Limb (tissue), 2 donors: ENCODE results near the gene USP4.
A peak's percentile ranks its signal among the peaks of the same experiment; 100 is the strongest.
"Not testable (repeated sequence)": the region's sequence is repeated elsewhere in the genome, so short reads cannot be mapped to it uniquely, and the experiment has no call there.

Experiments
- DNase-seq, 2 donors: peaks; one replicate each; pipeline ENCODE4 v3.0.0-alpha.2; 2016; ENCODE audit errors: extremely low spot score in 2 of 2

The USP4 gene

DNA sequence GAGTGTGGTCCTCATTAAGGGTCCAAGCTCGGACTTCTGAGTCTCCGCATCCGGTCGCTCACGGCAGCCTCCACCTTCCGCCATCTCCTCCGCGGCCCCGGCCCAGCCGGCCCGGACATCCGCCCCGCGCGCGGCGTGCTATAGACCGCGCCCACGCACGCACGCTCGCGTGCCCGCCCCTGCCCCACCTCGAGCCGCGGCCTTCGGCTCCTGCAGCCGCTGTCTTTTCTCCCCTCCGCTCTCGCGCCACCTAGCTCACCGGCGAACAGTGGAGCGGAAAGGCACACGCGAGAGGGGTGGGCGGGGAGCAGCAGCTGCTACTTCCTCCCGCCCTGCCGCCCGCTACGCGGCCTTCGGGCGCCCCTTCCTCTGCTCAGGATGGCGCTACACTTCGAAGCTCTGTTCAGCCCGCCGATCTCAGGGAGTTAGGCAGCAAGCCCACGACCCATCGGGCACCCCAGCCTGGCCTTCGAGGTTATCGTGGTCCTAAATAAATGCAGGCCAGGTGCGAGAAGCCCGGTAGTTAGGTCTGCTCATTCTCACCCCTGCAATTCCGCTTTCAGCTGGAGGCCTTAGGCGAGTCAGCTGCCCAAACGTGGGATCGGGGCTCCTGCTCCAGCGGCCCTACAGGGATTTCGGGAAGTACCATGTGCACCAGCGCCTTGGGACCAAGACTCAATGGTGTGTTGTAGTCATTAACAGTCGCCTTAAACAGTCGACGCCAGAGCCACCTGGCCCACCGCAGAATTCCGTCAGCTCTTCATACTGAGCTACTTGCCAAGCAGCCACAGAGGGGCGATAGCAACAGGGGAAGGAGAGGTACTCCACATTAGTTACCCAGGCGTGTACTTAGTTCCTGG, at the start of gene USP4:
TSS of gene USP4 (minus strand) at position 113 of the 860 bp plus-strand sequence. CDS start at position 84, 29 bp downstream.
- DNase-seq: peak; percentile 92

GRCh38 chr3:49389297-49389696, 49.4 kb upstream of the USP4 start:
- DNase-seq: no peak

- no peak for DNase-seq
These were observed 48.5 kb upstream of the USP4 start for GRCh38 chr3:49388289-49388820.

DNA sequence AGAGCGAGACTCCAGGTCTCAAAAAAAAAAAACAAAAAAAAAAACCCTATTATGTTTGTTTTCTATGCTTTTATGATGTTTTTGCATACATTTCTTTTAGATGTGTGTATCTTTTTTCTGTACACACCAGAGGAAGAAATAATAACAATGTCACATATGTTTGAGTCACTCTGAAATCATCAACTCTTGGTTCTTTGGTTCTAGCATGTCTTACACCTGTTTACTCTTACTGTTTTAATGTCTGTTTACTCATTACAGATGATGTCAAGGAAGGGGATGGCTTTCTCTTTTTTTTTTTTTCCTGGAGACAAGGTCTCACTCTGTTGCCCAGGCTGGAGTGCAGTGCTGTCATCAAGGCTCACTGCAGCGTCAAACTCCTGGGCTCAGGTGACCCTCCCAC, 47.9 kb upstream of the USP4 start:
- DNase-seq: no peak

DNA sequence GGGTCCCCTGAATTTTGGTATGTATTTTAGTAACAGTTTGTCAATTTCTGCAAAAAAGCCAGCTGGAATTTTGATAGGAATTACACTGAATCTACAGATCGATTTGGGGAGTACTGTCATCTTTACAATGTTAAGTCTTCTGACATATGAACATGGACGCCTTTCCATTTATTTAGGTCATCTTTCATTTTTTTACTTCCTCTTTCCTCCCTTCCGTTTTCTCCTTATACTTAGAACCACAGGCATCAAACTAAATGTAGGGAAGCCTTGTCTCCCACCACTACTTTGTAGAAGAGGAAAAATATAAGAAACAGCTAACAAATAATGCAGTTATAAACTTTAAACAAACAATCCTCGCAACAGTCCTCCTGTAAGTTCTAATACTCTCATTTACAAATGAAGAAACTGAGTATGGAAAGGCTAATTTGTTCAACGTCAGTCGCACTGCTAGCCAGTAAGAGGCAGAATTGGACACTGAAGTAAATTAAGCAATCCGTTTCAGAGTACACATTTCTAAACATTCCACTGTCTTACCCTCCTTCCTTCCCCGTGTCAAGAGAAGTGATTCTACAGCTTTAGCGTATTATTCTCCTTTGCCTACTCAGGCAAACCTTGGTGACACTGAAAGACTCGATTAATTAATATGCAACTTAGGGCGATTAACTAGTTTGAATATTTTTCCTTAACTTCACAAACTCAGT, 46.4 kb upstream of the USP4 start:
- no peak for DNase-seq

- no peak for DNase-seq
These were observed 45.8 kb upstream of the USP4 start for GRCh38 chr3:49385617-49386016.

- DNase-seq: no peak
These were observed 43.5 kb upstream of the USP4 start for GRCh38 chr3:49383387-49383786.

- DNase-seq: no peak
These were observed 38.5 kb upstream of the USP4 start for GRCh38 chr3:49378249-49378895.

GRCh38 chr3:49377483-49377882, 37.6 kb upstream of the USP4 start:
- no peak for DNase-seq

GRCh38 chr3:49371946-49372345, 32.1 kb upstream of the USP4 start:
- no peak for DNase-seq

DNA sequence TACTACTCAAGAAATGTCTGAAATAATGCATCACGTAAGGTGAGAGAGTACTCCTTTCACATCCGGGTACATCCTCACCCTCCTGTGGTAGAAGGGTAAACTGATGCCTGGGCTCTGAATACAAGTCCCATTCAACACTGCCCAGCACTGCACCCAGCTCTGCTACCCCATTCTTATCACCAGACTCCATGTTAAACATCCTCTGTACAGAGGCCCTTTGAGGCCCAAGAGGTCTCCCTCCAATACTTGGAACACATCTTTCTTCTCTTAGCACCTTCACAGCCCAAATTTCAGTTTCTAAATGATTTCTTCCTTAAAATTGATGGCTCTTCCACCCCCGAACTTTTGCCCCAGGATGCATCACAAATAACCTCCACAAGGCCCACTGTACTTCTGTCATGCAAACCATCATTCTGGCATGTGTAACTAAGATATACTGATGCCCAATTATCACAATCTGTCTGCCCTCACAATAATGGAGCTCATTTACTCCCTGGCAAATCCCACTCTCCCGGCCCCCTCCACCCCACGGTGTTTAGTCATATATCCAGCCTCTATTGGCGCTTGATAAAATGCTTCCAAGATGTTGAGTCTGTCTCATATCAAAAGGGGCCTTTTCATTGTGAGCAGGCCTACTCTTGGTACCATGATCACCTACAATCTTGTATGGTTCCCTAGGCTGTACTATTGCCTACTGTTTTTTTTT, 30.9 kb upstream of the USP4 start:
- DNase-seq: no peak

GRCh38 chr3:49362561-49362960, 22.7 kb upstream of the USP4 start:
- DNase-seq: no peak

GRCh38 chr3:49359623-49360022, 19.8 kb upstream of the USP4 start:
- no peak for DNase-seq

DNA sequence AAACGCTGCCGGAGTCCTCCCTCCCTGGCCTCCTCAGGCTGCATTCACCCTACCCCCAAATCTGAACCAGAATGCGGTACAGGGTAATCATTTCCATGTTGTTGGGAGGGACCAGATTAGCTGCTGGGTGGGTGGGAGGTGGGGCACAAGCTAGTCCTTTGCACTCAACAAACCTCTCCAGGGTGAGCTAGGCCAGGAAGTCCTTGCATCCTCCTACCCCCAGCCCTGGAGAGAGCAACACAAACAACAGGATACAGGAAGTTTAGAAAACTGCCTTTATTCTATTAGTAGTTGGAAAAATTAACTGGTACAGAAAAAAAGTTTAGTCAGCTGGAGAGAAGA, 19.0 kb upstream of the USP4 start:
- DNase-seq: no peak

- DNase-seq: peak; percentile 94
These were observed 18.5 kb upstream of the USP4 start, which contains the start of gene GPX1 for GRCh38 chr3:49358217-49358883. TSS of gene GPX1 (minus strand) at chr3:49358353. CDS start at chr3:49358278, 75 bp downstream.

DNA sequence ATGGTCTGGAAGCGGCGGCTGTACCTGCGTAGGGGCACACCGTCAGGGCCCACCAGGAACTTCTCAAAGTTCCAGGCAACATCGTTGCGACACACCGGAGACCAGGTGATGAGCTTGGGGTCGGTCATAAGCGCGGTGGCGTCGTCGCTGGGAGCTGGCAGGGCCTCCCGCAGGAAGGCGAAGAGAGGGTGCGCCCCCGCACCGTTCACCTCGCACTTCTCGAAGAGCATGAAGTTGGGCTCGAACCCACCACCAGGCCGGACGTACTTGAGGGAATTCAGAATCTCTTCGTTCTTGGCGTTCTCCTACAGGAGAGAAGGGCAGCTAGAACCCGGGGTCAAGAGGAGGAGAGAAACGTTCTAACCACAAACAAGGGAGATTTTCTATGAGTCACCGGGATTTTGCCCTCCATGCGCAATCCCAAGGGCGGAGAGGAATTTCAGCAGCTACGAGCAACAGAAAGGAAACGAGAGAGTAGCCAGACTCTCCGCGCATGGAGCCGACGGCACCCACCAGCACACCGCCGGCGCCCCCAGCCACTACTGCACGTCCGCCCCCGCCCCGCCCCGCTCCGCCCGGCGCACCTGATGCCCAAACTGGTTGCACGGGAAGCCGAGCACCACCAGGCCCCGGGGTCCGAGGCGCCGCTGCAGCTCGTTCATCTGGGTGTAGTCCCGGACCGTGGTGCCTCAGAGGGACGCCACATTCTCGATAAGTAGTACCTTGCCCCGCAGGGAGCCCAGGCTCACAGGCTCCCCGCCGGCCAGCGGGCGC, 17.8 kb upstream of the USP4 start:
- peak in 1 of 2 donors; percentile 67 for DNase-seq

DNA sequence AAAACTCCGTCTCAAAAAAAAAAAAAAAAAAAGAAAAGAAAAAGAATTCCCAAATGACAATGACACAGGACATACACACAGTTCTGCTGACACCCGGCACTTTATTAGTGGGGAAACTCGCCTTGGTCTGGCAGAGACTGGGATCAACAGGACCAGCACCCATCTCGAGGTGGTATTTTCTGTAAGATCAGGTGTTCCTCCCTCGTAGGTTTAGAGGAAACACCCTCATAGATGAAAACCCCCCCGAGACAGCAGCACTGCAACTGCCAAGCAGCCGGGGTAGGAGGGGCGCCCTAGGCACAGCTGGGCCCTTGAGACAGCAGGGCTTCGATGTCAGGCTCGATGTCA, 17.2 kb upstream of the USP4 start:
- DNase-seq: not testable (repeated sequence)

DNA sequence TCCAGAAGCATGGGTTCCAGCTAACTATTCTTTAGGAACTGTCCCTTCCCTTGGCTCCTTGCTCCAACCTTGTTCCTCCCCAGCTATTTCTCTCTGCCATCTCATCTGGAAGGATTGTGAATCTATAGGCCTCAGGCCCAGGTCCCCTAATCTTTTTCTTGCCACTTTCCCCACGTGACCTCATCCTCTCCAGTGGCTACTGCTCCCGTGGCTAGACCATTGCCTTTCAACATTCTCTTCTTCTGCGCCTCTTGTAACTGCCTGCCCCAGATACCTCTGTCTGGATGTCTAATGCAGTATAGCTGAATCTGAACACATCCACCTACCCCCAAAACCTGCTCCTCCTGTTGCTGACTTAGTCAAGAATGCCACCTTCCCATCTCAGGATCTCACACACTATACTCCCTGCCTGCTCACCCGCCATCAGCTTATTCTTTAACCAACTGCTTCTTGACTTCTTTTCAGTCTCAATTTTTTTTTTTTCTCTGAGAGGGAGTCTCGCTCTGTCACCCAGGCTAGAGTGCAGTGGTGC, 13.1 kb upstream of the USP4 start:
- no peak for DNase-seq

DNA sequence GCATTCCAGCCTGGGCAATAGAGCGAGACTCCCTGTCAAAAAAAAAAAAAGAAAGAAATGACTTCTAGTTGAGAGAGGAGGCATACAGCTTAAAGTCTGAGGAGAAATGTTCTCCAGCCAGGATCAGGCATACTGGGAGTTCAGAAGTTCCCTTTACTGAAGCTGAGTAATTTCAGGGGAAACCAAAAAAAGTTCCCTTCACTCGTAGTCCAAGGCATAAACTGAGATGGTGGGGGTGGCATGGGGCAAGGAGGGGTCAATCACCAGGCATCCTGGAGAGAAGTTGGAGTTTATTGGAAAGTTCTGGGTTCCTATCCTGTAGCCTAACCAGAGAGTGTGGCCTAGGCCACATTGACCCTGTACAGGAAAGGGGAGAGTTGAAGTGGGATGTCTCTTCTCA, 12.4 kb upstream of the USP4 start:
- DNase-seq: no peak

GRCh38 chr3:49351521-49352011, 11.7 kb upstream of the USP4 start:
- DNase-seq: no peak
